Mucosa of rectum (tissue), 2 donors: ENCODE results near the gene EFNA5.
"Not testable (repeated sequence)": the region's sequence is repeated elsewhere in the genome, so short reads cannot be mapped to it uniquely, and the experiment has no call there.

Source experiments
- H3K27ac ChIP-seq, 2 donors: one replicate each; pipeline ENCODE4 v1.7.0; 2013; ENCODE audit warnings: inconsistent platforms in 2 of 2, low read depth in 2 of 2, low read length in 2 of 2
- H3K27me3 ChIP-seq, 2 donors: one replicate each; pipeline ENCODE4 v1.7.0; 2013; ENCODE audit warnings: low read length in 2 of 2; ENCODE audit not compliant: control insufficient read depth in 2 of 2, insufficient read depth in 2 of 2
- H3K36me3 ChIP-seq, 2 donors: one replicate each; pipeline ENCODE4 v1.7.0; 2013; ENCODE audit warnings: low read length in 2 of 2; ENCODE audit not compliant: control insufficient read depth in 2 of 2, insufficient read depth in 2 of 2
- H3K4me1 ChIP-seq, 2 donors: one replicate each; pipeline ENCODE4 v1.7.0; 2013; ENCODE audit warnings: low read length in 2 of 2, mild to moderate bottlenecking in 1 of 2; ENCODE audit not compliant: control insufficient read depth in 2 of 2, insufficient read depth in 2 of 2
- H3K4me3 ChIP-seq, 2 donors: one replicate each; pipeline ENCODE4 v1.7.0; 2013; ENCODE audit warnings: low read length in 2 of 2
- H3K9ac ChIP-seq, 2 donors: one replicate each; pipeline ENCODE4 v1.7.0; 2013; ENCODE audit warnings: low read length in 2 of 2, low read depth in 1 of 2, mild to moderate bottlenecking in 1 of 2
- H3K9me3 ChIP-seq, 2 donors: one replicate each; pipeline ENCODE4 v1.7.0; 2013; ENCODE audit warnings: low read length in 2 of 2; ENCODE audit not compliant: control insufficient read depth in 2 of 2
- donor health status: healthy.
- donor health status: Normal muscosa, but diverticular disease.

The EFNA5 gene

DNA sequence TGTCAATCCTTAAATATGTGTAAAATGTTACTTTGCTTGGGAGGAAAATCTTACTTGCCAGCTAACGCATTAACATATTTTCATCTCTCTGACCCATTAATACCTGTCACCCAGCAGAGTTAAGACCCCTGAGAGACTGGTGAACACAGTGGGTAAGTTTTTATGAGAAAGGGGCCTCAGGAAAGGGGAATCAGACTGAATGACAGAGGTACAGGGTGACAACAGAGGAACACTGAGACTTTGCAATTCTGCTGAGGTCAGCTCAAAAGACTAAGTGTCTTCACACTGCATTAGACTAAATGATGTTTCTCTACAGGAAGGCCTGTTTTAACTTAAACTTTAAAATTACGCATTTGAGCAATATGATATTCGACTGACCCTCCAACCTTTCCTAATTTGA lies 223.8 kb downstream of the EFNA5 start:
- Histone ChIP-seq H3K27ac (no peak overlapping the region), H3K9ac (no peak overlapping the region), H3K4me1 (no peaks in the 10 kb centered on the region), H3K27me3 (no peaks in the 10 kb centered on the region), H3K36me3 (no peaks in the 10 kb centered on the region), H3K4me3 (no peak overlapping the region), H3K9me3 (no peaks in the 10 kb centered on the region)

DNA sequence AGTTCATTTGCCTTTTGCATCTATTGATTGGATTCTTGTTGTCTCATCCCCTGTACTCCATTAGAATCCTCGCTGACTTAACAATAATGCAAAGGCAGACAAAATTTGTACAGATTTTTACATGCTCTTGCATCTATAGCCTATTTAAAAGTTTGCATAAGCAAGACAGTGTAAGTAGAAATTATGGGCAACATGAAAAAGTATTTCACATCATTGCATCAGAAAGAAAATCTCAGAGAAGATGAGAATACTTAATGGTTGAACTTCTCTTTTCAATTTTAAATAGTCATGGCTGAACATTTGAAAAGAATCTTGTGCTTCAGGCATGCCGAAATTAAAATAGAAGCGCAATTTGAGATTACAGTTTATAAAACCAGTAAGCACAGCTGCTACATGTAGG lies 226.4 kb downstream of the EFNA5 start:
- Histone ChIP-seq H3K4me1 (no peaks in the 10 kb centered on the region), H3K4me3 (no peak overlapping the region)

GRCh38 chr5:107443897-107444296 lies 226.8 kb downstream of the EFNA5 start:
- no peaks in the 10 kb centered on the region for H3K9me3 ChIP-seq
- H3K4me3 ChIP-seq = no peak overlapping the region
- no peaks in the 10 kb centered on the region for H3K27me3 ChIP-seq
- no peak overlapping the region for H3K27ac ChIP-seq
- H3K9ac ChIP-seq = no peak overlapping the region
- no peaks in the 10 kb centered on the region for H3K36me3 ChIP-seq
- H3K4me1 ChIP-seq = no peaks in the 10 kb centered on the region

More for the DNA sequence above, 226.4 kb downstream of the EFNA5 start:
- Histone ChIP-seq H3K9me3 (no peaks in the 10 kb centered on the region), H3K27me3 (no peaks in the 10 kb centered on the region), H3K27ac (no peak overlapping the region), H3K9ac (no peak overlapping the region), H3K36me3 (no peaks in the 10 kb centered on the region)

DNA sequence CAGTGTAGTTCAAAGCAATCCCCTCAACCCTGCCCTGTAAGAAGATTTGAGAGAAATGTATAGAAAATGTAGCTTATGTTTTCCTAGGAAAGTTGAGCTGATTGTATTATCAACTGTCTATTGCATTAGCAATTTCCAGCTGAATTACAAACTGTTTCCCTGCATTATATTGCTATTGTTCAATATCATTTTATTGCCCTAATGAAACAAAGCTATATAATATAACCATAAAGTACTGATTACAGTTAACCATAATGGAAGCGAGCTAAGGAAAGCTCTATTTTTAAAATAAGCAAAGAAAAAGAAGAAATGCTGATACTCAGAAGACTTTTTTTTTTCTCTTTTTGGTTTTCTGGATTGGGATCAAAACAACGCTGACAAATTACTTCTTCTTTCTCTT lies 228.3 kb downstream of the EFNA5 start:
- Histone ChIP-seq H3K9me3 (no peaks in the 10 kb centered on the region), H3K4me1 (no peaks in the 10 kb centered on the region), H3K9ac (no peak overlapping the region), H3K36me3 (no peaks in the 10 kb centered on the region), H3K27ac (no peak overlapping the region), H3K4me3 (no peak overlapping the region), H3K27me3 (no peaks in the 10 kb centered on the region)

DNA sequence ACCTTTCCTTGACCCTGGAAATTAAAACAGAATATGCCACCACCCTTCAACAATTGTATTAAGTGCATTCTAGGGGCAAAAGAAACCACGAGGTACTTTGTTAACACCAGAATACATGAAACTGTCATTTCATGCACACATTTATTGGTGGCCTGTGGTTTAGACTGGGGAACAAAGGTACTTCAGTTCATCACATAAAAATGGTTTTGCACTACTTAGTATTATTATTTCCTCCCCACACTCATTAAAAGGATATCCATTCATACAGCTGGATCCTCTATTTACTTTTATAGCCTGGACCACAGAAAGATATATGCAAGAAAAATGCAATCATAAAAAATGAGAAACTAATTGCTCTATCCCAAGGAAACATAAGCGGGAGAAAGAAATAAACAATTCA lies 230.9 kb downstream of the EFNA5 start:
- no peaks in the 10 kb centered on the region for H3K27me3 ChIP-seq
- no peaks in the 10 kb centered on the region for H3K36me3 ChIP-seq
- no peak overlapping the region for H3K27ac ChIP-seq
- no peaks in the 10 kb centered on the region for H3K4me1 ChIP-seq
- no peak overlapping the region for H3K4me3 ChIP-seq
- no peaks in the 10 kb centered on the region for H3K9me3 ChIP-seq
- no peak overlapping the region for H3K9ac ChIP-seq

DNA sequence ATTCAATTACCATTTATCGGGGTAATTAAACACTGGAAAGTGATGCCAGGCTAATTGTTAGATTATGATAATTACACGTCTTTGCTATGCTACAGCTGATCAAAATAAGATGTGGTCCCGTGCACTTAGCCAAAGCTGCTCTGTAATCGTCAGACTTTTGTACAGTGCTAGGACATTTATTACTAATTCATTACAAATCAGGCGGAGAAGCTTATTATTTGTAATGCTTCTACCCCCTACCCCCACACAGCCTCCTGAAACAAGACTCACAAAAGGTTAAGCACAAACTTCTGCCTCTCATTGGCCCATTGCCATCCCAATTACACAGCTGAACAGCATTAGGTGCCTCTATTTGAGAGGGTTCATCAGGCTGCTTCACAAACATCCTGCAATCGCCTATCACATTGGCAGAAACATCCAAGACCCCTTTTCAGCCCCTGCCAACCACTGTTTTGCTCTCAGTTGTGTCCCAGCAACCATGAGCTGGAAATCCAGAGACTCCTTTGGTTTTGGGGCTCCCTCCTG lies 232.7 kb downstream of the EFNA5 start:
- H3K27ac ChIP-seq = no peak overlapping the region
- no peaks in the 10 kb centered on the region for H3K9me3 ChIP-seq
- H3K36me3 ChIP-seq = no peaks in the 10 kb centered on the region
- H3K9ac ChIP-seq = no peak overlapping the region
- H3K4me1 ChIP-seq = no peaks in the 10 kb centered on the region
- H3K4me3 ChIP-seq = no peak overlapping the region
- no peaks in the 10 kb centered on the region for H3K27me3 ChIP-seq

DNA sequence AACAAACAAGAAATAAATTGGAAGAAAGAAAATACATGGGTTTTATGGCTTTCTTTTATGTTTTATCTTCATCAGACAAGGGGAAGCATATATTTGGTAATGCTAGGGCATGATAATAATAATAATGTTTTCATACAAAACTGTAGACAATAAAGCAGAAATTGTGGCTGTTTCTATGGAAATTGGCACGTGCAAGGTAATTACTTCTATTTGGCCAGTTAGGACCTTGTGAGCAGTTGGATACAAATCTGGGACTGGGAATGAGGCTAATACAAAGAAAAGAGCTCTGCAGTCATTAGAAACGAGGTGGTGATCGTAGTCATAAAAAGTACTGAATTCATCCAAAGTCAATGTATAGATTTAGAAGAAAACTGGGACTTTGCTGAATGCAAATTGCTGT lies 233.6 kb downstream of the EFNA5 start:
- Histone ChIP-seq H3K36me3 (no peaks in the 10 kb centered on the region), H3K9me3 (no peaks in the 10 kb centered on the region), H3K27ac (no peak overlapping the region), H3K27me3 (no peaks in the 10 kb centered on the region), H3K4me3 (no peak overlapping the region), H3K9ac (no peak overlapping the region), H3K4me1 (no peaks in the 10 kb centered on the region)

DNA sequence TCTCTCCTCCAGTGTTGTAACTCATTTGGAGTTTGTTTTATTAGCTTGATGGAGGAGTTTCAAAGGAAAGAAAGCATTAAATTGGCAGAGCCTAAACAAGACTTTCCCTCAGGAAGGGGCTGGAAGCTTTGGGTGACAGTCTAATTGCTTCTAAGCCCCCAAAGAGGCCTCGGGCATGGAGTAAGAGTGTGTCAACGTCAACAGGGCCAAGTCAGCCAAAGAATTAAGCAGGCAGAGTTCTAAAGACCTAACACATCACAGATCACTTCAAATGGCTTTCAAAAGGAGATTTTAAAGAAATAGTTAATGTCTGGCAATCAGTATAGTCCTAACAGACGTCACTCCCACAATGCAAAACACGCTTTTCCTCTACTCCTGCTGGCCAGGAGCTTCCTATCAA lies 234.5 kb downstream of the EFNA5 start:
- Histone ChIP-seq H3K9me3 (no peaks in the 10 kb centered on the region), H3K9ac (no peak overlapping the region), H3K36me3 (no peaks in the 10 kb centered on the region), H3K4me1 (no peaks in the 10 kb centered on the region), H3K4me3 (no peak overlapping the region), H3K27me3 (no peaks in the 10 kb centered on the region), H3K27ac (no peak overlapping the region)

DNA sequence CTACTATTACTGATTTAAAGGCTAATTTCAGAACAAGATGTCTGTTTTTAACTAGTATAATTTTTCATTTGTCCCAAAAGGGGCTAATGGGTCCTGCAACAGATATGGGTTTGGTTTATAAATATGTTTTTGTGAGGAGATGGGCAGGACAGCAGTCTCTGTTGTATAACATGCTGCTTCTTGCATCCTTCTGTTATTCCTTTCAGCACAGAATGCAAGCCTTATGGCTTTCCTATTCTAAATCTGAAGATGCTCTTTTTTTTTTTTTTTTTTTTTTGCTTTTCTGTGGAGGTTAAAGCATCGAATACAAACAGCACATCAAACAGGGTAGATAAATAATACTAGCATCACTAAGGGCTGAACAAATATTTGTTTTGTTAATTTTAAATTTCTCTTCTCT lies 235.7 kb downstream of the EFNA5 start:
- Histone ChIP-seq H3K9me3 (no peaks in the 10 kb centered on the region), H3K9ac (no peak overlapping the region), H3K4me1 (no peaks in the 10 kb centered on the region), H3K4me3 (no peak overlapping the region), H3K27ac (no peak overlapping the region), H3K27me3 (no peaks in the 10 kb centered on the region), H3K36me3 (no peaks in the 10 kb centered on the region)

DNA sequence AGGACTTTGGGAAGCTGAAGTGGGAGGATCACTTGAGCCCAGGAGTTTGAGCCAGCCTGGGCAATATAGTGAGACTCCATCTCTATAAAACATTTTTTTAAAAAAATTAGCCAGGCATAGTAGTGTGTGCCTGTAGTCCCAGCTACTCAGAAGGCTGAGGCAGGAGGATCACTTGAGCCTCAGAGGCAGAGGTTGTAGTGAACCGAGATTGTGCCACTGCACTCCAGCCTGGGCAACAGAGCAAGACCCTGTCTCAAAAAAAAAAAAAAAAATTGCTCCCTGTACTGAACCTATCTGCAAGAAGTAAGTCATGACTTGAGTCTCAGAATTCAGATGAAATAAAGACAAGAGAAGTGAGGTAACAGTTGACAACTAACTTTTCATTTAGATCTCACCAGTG lies 237.1 kb downstream of the EFNA5 start:
- H3K27me3 ChIP-seq, H3K36me3 ChIP-seq, H3K27ac ChIP-seq, H3K4me1 ChIP-seq, H3K9ac ChIP-seq, H3K4me3 ChIP-seq, H3K9me3 ChIP-seq: not testable (repeated sequence)

- Histone ChIP-seq H3K4me3 (no peak overlapping the region), H3K36me3 (no peaks in the 10 kb centered on the region), H3K9me3 (no peaks in the 10 kb centered on the region), H3K27ac (no peak overlapping the region), H3K27me3 (no peaks in the 10 kb centered on the region), H3K9ac (no peak overlapping the region), H3K4me1 (no peaks in the 10 kb centered on the region)
Observed at GRCh38 chr5:107431998-107432397, 238.7 kb downstream of the EFNA5 start.
